Measurements from ENCODE around the gene C1orf35.

GRCh38 chr1:228095161-228095560 lies 8.0 kb downstream of the C1orf35 start:
- TF ChIP-seq POLR2A (IDR thresholded peaks at IDR 0.05) (no peak), CTCF (IDR thresholded peaks at IDR 0.05) (no peak)
